ENCODE measurements around the gene RAD51.

GRCh38 chr15:40691737-40692136 lies 3.2 kb upstream of the RAD51 start:
- no peak for TF ChIP-seq YY1 (IDR thresholded peaks at IDR 0.05; ENCODE audit: insufficient read depth, insufficient read length)
- no peak for TF ChIP-seq ZNF274 (IDR thresholded peaks at IDR 0.05; ENCODE audit: low read depth, low read length)
